Measurements from ENCODE around the gene ADGRG6.

- TF ChIP-seq, protein P1, sequence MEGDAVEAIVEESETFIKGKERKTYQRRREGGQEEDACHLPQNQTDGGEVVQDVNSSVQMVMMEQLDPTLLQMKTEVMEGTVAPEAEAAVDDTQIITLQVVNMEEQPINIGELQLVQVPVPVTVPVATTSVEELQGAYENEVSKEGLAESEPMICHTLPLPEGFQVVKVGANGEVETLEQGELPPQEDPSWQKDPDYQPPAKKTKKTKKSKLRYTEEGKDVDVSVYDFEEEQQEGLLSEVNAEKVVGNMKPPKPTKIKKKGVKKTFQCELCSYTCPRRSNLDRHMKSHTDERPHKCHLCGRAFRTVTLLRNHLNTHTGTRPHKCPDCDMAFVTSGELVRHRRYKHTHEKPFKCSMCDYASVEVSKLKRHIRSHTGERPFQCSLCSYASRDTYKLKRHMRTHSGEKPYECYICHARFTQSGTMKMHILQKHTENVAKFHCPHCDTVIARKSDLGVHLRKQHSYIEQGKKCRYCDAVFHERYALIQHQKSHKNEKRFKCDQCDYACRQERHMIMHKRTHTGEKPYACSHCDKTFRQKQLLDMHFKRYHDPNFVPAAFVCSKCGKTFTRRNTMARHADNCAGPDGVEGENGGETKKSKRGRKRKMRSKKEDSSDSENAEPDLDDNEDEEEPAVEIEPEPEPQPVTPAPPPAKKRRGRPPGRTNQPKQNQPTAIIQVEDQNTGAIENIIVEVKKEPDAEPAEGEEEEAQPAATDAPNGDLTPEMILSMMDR (IDR thresholded peaks at IDR 0.05), result no peak
- no peak for TF ChIP-seq POLR2A (IDR thresholded peaks at IDR 0.05)
These were observed 71.7 kb downstream of the ADGRG6 start for GRCh38 chr6:142373268-142374090.

Measured in esophagus squamous epithelium (tissue), 4 donors.